Measurements from ENCODE around the gene DCUN1D2.
"Not testable (repeated sequence)": the region's sequence is repeated elsewhere in the genome, so short reads cannot be mapped to it uniquely, and the experiment has no call there.

DCUN1D2 gene

DNA sequence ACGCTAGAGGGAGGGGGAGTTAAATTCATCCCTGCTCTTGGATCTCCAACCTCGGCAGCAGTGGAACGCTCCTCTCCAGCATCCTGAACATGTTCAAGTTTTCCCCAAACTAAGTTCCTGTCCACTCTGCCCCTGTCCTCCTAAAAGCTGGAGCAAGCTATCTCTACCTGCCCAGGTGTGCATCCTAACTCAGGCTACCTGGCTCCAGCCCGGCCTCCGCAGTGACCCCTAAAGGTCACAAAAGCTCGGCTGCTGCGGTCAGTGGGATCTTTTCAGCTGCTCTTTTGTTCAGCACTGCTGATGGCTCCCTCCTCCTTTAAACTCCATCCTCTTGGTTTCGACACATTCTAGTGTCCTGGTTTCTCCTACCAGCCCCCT is 1.4 kb downstream of the DCUN1D2 start:
- no peak for FAIRE-seq

DNA sequence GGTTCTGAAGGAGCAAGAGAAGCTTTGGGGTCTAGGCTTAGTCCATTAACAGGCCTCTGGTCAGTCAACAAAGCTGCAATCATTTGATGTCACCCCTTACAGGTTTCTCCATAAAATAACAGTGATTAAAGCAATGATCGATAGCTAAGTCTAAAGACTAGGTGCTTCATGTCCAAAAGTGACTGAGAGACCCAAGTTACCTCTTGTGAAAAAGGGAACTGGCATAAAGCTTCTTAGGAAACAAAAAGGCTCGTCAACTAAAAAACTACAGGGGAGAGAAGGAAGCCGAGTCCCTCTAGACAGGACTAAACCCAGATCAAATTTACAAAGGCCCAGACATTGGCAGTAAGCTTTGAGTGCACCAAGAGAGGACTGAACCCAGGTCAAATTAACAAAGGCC is 2.2 kb downstream of the DCUN1D2 start:
- no peak for FAIRE-seq

- FAIRE-seq = no peak
Measured at GRCh38 chr13:113486698-113487097, 3.8 kb downstream of the DCUN1D2 start.

GRCh38 chr13:113485545-113485944 is 5.0 kb downstream of the DCUN1D2 start:
- FAIRE-seq = no peak

DNA sequence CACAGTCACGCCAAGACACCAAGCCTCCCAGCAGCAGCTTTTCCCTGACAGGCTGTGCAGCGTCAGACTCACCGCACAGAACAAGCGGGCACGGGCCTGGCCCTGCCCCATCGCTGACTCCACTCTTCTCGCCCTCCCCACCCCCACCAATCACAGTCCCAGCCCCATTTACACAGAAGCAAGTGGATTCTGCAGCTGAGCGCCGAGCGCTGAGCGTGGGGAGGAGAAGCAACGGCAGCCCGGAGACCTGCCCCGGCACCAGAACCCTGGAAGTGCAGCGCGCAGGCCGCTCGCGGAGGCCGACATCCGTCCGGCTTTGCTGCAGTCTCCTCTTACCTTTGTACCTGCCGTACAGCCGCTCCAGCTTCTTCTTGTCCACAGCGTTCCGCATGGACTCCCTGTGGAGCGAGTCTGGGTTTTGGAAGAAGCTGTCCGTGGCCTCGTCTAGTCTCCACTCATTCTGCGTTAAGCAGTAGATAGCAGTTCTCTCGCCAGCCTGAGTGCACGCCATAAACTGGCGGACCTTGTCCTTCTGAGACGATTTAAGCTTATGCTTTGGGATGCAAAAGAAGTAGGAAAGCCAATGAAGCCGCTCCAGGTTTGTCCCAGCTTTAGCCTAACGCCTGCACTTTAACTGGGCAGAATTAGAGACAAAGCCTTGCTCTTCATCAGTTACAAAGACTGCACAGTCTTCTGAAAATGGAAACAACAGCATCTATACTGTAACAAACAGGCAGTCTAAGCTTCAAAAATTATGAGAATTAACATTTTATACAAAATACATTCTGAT is 6.8 kb downstream of the DCUN1D2 start:
- FAIRE-seq = no peak

GRCh38 chr13:113483081-113483480 is 7.4 kb downstream of the DCUN1D2 start:
- FAIRE-seq = no peak

GRCh38 chr13:113479179-113479578 is 11.3 kb downstream of the DCUN1D2 start:
- FAIRE-seq = no peak

- no peak for FAIRE-seq
Measured at GRCh38 chr13:113477724-113478123, 12.8 kb downstream of the DCUN1D2 start.

GRCh38 chr13:113476811-113477210 is 13.7 kb downstream of the DCUN1D2 start:
- FAIRE-seq = no peak

DNA sequence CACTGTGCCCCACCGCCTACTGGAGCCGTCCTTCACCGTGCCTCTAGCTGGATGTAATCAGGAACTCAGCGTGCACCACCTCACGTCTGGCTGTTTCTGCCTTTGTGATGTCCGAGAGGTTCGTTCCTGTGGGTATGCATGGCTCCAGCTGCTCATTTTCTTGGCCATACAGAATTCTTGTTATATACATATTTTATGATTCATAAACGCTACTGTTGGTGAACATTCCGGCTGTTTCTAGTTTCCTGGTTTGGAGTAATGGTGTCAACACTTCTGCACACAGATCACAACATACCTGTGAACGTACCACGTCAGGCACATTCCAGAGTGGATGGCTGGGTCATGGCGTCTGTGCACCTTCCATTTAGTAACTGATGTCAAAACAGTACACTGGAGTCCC is 14.6 kb downstream of the DCUN1D2 start:
- no peak for FAIRE-seq

GRCh38 chr13:113475280-113475679 is 15.2 kb downstream of the DCUN1D2 start:
- no peak for FAIRE-seq

DNA sequence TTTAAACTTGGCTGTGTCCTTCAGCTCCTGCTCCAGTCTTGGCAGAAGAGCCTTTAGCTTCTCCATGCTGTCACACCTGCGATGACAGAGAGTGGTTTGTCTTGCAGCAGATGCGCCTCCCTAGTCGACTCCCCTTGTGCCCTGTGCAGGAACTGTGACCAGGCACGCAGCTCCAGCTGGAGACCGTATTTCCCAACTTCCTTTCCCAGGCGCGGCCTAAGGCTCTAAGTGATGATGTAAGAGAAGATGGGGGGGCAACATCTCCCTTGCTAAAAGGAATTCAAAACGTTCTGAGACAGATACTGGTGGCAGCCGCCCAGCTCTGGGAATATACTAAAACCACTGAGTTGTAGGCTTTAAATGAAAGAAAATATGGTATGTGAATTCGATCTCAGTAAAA is 16.3 kb downstream of the DCUN1D2 start:
- no peak for FAIRE-seq

DNA sequence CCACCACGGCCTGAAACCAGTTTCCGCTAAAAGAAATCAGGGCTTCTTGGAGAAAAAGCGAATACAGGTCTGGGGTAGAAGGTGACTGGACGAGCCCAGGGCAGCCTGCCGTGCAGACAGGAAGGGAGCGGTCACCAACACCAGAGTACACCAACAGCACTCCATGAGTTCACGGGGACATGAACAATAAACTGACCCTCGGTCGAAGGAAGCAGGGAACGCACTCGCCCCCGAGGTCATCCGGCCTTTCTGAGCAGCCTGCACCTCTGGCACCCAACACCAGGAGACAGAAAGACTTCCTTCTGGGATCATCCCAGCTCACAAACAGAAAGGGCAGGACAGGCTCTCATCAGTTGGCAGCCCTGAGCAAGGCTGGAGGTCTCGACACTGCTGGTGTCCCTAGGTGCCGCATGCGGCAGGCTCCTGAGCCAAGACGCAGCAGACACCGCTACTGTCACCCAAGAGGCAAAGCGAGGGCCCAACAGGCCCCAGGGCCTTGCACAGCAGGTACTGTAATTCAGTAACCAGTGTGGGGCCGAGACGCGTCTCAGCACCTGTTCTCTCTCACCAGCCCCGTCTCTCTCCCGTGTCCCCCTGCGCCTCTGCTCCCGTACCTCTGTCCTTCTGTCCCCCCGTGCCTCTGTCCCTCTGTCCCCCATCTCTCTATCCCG is 18.0 kb downstream of the DCUN1D2 start:
- FAIRE-seq = no peak

DNA sequence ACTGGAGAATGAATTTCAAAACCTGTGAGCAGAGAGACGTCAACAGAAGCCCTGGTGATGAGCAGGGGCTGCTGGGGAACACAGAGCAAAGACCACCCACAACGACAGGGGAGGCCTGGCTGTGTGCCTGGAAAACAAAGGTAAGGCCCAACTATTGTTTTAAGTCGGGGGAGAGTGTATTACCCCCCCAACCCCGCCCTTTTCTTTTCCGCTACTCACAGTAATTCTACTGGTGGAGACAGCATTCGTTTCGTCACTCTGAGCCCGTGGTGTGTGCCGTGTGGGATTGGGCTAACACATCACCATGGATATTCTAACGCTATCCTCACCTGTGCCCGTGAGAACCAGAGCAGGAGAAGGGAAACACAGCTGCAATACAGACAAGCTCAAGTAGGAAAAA is 18.7 kb downstream of the DCUN1D2 start:
- no peak for FAIRE-seq

DNA sequence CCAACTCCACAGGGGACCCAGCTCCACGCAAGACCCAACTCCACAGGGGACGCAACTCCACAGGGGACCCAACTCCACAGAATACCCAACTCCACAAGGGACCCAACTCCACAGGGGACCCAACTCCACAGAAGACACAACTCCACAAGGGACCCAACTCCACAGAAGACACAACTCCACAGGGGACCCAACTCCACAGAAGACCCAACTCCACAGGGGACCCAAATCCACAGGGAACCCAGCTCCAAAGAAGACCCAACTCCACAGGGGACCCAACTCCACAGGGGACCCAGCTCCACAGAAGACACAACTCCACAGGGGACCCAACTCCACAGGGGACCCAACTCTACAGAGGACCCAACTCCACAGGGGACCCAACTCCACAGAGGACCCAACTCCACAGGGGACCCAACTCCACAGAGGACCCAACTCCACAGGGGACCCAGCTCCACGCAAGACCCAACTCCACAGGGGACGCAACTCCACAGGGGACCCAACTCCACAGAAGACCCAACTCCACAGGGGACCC is 19.8 kb downstream of the DCUN1D2 start:
- not testable (repeated sequence) for FAIRE-seq

DNA sequence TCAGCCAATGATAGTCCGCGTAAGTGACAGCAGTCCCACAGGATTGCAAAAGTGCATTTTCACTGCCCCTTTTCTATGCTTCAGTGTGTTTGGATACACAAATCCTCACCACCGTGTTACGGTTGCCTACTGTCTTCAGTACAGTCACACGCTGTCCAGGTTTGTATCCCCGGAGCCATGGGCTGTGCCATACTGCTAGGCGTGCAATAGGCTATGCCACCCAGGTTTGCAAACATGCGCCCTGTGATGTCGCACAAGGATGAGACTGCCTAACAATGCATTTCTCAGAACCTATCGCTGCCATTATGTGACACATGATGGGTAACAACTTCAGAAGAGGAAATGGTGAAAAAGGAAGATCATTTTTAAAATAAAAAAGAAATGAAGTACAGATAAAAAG is 20.4 kb downstream of the DCUN1D2 start:
- no peak for FAIRE-seq

- no peak for FAIRE-seq
Measured at GRCh38 chr13:113469582-113469981, 20.9 kb downstream of the DCUN1D2 start.

- no peak for FAIRE-seq
Measured at GRCh38 chr13:113468472-113469201, 21.9 kb downstream of the DCUN1D2 start.

- FAIRE-seq = no peak
Measured at GRCh38 chr13:113468029-113468428, 22.5 kb downstream of the DCUN1D2 start.

GRCh38 chr13:113466383-113466782 is 24.1 kb downstream of the DCUN1D2 start:
- FAIRE-seq = no peak

GRCh38 chr13:113465300-113465699 is 25.2 kb downstream of the DCUN1D2 start:
- FAIRE-seq = no peak

GRCh38 chr13:113464476-113464875 is 26.0 kb downstream of the DCUN1D2 start:
- FAIRE-seq = no peak

- FAIRE-seq = no peak
Measured at GRCh38 chr13:113461022-113461751, 29.3 kb downstream of the DCUN1D2 start.
